ENCODE data around the gene IFI27L1.

Gene IFI27L1

DNA sequence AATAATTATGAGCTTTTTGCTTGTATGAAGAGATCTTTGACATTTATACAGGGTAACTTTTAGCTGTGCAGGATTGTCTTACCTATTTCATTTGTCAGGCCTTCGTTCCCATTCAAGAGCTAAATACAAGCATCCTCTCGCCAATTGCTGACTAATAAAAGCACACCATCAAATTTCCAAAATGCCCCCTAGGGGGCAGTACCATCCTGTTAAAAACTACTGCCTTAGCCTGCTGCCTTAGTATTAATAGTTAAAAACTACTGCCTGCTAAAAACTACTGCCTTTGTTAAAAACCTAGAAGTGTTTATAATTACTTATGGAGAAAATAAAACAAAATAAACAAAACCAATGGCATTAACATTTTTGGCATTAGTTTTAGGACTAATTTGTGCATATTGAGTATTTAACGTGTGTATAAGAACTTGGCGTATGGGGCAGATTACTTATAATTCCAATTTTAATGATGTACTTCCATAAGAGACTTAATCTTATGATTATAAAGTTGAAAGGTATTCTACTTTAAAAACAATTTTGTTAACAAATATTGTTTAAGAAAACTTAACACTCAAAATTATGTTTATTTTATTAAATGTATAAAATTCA is 51.3 kb downstream of the IFI27L1 start:
- DNase-seq (ENCODE audit: low read depth in 3 of 3): peak; percentile 15 to 62 (median 51)

GRCh38 chr14:94135476-94135875 is 54.4 kb downstream of the IFI27L1 start:
- no peak for DNase-seq (ENCODE audit: low read depth in 3 of 3)

- DNase-seq (ENCODE audit: low read depth in 3 of 3): peak; percentile 73 to 82 (median 75)
Observed at GRCh38 chr14:94136575-94137331, 55.6 kb downstream of the IFI27L1 start.

- no peak for DNase-seq (ENCODE audit: low read depth in 3 of 3)
Observed at GRCh38 chr14:94138251-94138650, 57.1 kb downstream of the IFI27L1 start.

- no peak for DNase-seq (ENCODE audit: low read depth in 3 of 3)
Observed at GRCh38 chr14:94139006-94139405, 57.9 kb downstream of the IFI27L1 start.

DNA sequence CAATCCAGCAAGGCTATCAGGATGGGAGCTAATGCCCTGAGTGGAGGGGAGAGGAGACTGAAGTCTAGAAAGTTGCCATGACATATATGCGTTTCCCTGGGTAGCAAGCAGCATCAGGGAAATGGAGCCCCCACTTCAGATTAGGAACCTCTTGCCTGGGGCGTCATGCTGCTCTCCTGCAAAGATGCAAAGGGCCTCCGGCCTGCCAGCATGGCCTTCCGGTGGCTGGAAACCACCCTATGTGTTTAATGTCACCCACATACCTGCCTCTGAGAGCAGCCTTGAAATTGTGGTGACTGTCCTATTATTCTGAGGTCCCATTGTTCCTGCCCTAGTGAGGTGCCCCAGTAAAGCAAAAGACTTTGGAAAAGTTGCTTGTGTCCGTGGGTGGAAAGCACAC is 58.3 kb downstream of the IFI27L1 start:
- no peak for DNase-seq (ENCODE audit: low read depth in 3 of 3)

DNA sequence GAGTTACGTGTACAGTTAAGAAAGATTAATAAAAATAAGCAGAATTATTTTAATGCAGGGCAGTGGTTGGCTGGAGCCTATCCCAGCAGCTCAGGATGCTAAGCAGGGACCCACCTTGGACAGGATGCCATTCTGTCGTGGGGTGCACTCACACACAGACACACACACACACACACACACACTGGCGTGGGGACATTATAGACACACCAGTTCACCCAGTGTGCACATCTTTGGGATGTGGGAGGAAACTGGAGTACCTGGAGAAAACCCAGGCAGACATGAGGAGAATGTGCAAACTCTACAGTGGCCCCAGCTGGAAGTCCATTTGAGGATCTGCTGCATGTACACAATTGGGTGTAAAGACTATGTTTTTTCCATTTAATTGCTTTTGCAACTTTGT is 61.1 kb downstream of the IFI27L1 start:
- no peak for DNase-seq (ENCODE audit: low read depth in 3 of 3)

GRCh38 chr14:94142836-94143235 is 61.7 kb downstream of the IFI27L1 start:
- no peak for DNase-seq (ENCODE audit: low read depth in 3 of 3)

DNA sequence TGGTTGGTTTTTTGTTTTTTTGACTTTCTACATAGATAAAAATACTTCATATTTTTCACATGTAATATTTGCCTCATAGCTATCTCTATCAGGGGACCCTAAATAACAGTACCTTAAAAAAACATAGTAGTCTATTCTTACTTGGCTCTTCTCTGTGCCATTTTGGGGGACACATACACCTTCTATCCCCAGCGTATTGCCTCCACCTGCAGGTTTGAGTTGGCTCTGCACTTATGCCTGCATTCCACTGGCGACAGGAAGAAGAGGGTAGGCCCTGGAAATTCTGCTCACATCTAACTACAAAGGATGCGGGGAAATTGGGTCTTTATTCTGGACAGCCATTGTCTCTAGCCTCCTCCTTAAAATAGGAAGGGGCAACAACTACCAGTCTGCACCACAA is 62.1 kb downstream of the IFI27L1 start:
- no peak for DNase-seq (ENCODE audit: low read depth in 3 of 3)

DNA sequence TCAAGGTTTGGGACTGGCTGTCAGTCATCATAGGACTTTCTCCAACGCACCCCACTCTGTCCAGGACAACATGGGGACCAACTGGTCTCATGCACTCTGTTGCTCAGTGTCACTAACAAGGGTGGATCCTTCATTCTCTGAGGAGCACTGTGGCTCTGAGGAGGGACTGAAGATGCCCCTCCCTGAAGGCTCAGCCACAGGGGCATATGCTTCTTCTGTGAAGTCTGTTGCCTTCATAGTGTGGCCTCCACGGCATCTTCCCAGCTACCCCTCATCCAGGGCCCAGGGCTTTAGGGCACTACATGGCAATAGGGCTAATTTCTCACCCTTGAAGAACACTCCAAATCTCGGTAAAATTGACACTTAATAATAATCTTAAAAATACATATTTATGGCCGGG is 62.6 kb downstream of the IFI27L1 start:
- no peak for DNase-seq (ENCODE audit: low read depth in 3 of 3)

- no peak for DNase-seq (ENCODE audit: low read depth in 3 of 3)
Observed at GRCh38 chr14:94144765-94145164, 63.7 kb downstream of the IFI27L1 start.

DNA sequence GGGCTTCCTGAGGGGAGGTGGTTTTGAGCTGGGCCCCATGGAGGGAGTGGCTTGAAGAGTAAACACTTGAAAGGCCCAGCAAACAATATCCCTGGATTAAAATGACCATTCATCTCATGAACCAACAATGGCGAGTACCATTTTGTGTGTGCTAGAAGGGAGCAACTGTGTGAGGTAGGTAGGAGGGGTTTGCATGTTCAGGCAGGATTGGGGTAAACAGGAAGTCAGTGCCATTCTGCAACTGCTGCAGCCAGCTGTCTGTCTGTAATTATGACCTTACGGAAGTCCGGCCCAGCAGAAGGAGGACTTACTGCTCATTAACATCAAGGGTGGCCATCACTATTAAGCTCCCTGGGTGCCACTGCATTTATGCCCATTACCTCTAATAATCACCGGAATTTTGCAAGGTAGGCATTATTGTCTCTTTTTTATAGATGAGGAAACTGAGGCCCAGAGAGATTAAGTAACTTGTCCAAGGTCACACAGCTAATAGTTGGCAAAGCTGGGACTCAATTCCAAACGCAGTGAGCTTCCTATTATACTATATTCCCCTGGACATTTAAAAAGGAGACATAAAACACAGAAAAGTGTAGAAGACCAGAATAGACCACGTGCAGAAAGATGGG is 64.9 kb downstream of the IFI27L1 start:
- no peak for DNase-seq (ENCODE audit: low read depth in 3 of 3)

All from stimulated activated CD4-positive, alpha-beta T cell treated with anti-CD3 and anti-CD28 coated beads, TNF-alpha, amount 100 ng/mL, for 48 hours (primary cell).